Skeletal muscle cell (primary cell): ENCODE measurements around the gene NAGLU.

Source experiments
- DNase-seq: peaks from one replicate; pipeline ENCODE4 v3.0.0-alpha.2; 2010; ENCODE audit warnings: low read depth
- H3K4me3 ChIP-seq: 2 replicates; pipeline ENCODE4 v1.5.1; 2011; ENCODE audit warnings: low read depth, mild to moderate bottlenecking, control low read depth, low read length, moderate library complexity

NAGLU gene

GRCh38 chr17:42519546-42520491 is 16.2 kb upstream of the NAGLU start:
- DNase-seq: peak; percentile 99
- no peak overlapping the region for H3K4me3 ChIP-seq

GRCh38 chr17:42520540-42520951 is 15.5 kb upstream of the NAGLU start:
- no peak for DNase-seq

DNA sequence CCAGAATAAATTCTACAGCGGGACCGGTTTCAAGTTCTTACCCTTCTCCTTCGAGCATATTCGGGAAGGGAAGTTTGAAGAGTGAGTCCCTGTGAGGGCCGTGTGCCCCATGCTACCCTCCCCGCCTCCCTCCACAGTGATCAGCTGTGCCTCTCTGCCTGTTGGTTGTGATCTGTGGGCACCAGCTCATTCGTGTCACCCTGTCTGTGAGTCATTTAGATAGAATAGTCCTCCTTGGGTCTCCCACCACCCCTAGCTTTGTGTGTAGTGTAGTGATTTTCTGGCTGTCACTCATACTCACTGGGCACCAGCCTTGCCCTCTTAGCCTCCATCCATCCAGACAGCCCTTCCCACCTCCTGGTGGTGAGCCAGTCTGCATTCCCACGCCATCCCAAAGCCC is 15.0 kb upstream of the NAGLU start:
- DNase-seq: no peak
- no peak overlapping the region for H3K4me3 ChIP-seq

More at GRCh38 chr17:42520540-42520951, 15.5 kb upstream of the NAGLU start:
- H3K4me3 ChIP-seq: no peak overlapping the region

DNA sequence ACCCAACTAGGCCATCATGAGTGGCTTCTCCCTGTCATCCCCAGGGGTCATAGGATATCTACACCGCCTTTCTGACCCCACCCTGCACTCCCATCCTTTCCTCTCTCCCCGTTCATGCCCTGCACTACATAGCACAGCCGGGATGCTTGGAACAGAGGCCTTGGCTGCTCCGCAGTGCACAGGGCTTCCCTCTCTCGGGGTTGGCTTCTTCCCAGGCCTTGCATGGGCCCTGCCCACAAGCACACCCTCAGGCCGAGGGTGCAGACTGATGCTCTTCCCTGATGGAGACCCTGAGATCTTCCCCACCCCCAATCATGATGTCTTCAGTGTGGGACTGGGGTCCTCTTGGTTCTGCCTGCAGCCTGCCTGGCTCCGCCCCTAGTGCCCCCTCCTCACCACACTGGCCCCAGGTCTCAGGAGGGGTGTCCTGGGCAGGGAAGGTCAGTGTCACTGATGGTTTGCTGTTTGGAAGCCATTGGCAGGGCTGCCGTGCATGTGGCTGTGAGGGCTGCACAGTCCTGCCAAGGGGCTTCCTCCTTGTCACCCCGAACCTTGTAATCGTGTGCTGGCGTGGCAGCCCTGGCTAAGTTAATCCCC is 14.3 kb upstream of the NAGLU start:
- no peak overlapping the region for H3K4me3 ChIP-seq
- no peak for DNase-seq

DNA sequence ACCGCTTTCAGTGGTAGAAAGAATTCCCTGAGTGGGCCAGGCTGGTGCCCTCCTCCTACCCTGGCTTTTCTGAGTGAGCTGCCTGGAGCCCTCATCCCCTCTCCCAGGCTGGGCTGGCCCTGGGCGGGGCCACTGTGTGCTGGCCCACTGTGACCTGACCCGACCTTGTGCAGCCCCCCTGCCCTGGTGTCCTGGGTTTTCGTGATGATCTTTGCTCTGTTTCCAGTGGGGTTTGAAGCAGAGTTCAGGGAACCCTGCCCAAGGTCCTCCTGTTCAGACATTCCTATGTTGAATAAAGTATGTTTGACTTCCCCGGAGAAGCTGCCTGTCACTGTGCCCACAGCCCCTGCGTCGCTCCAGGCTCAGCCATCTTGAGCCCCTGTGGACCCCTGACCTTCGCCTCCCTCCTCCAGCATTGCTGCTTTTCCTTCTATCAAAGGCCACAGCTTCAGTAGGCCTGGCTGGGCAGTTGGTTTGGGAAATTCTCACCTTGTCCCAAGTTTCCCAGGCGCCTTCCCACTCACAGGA is 13.7 kb upstream of the NAGLU start:
- H3K4me3 ChIP-seq: no peak overlapping the region
- no peak for DNase-seq

DNA sequence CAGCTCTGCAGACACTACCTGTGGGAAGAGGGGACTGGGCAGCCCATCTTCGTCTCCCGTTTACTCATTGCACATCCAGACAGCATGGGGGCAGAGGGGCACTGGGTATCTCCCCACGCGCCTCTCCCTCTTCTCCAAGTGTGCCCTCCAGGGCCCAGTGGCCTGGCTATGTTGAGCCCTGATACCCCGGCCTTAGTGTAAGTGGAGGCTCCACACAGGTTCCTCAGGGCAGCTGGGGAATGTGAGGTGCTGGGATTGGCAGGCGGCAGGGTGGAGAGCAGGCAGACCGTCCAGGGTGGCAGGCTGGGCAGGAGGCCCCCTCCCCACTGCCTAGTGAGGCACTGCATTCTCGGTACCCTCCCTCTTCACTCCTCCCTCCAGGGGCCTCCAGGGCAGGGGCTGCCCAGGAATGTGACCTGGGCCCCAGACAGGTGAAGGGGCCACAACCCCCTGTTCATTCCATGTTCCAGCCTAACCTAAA is 13.2 kb upstream of the NAGLU start:
- no peak overlapping the region for H3K4me3 ChIP-seq
- DNase-seq: no peak

GRCh38 chr17:42525221-42525620 is 10.8 kb upstream of the NAGLU start:
- H3K4me3 ChIP-seq: no peak overlapping the region
- DNase-seq: no peak

DNA sequence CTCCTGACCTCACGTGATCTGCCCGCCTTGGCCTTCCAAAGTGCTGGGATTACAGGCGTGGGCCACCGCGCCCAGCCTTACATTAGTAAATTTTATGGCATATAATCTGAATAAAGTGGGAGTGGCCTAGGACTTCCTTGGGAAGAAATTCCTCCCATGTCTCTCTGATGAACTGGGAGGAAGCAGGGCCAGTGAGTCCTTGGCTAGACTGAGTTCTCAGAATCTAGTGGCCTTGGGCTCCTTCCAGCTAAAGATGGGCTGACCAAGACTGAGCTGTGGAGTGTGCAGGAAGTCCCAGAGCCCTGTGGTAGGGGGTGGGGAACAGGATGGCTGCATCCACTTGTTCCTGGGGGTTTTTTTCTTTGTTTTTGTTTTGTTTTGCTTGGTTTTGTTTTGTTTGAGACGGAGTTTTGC is 10.0 kb upstream of the NAGLU start:
- no peak for DNase-seq
- H3K4me3 ChIP-seq: no peak overlapping the region

GRCh38 chr17:42527932-42528331 is 8.1 kb upstream of the NAGLU start:
- no peak overlapping the region for H3K4me3 ChIP-seq
- DNase-seq: no peak

- DNase-seq: no peak
- H3K4me3 ChIP-seq: no peak overlapping the region
These were observed 7.0 kb upstream of the NAGLU start for GRCh38 chr17:42529061-42529460.

DNA sequence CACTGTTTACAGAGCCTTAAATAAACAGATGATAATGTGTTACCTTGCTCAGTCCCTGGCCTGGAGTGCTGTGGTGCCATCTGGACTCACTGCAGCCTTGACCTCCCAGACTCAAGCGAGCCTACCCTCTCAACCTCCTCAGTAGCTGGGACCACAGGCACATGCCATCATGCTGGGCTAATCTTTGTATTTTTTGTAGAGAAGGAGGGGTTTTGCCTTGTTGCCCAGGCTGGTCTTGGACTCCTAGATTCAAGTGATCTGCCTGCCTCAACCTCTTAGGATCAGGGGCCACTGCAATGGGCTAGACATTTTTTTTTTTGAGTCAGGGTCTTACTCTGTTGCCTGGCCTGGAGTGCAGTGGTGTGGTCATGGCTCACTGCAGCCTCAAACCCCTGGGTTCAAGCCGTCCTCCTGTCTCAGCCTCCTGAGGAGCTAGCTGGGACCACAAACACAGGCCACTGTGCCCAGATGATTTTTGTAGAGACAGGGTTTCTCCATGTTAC is 5.0 kb upstream of the NAGLU start:
- no peak overlapping the region for H3K4me3 ChIP-seq
- no peak for DNase-seq

DNA sequence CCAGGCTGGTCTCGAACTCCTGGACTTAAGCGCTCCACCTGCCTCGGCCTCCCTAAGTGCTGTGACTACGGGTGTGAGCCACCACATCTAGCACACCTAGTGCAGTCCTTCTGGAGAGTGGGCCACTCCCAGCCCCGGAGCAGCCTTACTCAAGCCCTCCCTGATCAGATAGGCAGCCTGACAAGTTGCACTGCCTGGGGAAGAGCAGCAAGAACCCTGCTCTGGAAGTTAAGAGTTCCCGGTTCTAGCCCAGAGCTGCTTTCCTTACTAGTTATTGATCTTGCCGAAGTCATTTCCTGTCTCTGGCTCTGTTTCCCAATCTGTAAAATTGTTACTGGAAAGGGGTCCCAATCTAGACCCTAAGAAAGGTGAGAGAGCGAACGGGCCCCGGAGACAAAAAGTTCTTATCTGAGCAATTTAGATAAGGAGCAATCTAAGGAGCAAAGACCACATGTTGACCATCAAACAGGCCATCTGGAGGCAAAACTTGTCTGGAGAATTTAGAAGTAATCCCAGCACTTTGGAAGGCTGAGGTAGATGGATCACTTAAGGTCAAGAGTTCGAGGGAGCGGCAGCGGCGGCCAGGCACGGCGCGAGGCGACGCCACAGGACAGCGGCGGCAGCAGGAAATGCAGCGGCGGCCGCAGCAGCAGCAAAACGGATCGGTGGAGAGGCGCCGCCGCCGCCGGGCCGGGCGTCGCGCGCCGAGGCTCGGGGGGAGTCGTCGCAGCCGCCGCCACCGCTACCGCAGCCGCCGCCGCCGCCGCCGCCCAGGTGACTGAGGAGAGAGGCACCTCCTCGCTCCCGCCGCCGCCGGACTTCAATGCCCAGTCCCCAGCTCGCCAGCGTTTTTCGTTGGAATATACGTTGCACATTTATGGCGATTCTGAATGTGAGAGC is 4.3 kb upstream of the NAGLU start:
- DNase-seq: no peak

DNA sequence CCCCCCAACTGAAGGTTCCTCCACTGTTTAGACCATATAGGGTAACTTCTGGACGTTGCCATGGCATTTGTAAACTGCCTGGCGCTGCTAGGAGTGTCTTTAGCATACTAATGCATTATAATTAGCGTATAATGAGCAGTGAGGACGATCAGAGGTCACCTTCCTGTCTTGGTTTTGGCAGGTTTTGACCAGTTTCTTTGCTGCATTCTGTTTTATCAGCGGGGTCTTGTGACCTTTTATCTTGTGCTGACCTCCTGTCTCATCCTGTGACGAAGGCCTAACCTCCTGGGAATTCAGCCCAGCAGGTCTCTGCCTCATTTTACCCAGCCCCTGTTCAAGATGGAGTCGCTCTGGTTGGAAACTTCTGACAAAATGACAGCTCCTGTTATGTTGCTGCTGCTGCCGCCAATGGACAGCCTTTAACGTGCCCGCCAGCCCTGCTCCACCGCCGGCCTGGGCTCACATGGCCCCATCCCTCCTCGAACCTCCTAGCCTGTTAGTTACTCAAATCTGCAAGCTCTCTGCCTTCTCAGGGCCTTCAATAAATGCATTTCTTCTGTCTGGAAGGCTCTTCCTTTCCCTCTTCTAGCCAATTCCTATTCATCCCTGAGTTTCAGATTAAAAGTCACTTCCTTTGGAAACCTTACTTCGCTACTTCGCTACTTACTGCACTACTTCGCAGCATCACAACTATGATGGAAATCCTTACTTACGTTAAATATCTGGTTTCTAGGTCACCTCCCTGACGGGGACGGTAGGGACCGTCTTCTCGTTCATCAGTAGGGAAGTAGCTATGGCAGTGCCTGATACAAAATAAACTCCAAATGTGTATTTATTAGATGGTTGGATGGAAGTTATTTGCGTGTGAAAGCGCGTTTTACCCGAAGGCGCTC is 640 bp upstream of the NAGLU start:
- H3K4me3 ChIP-seq: peak overlapping the region; percentile 63
- no peak for DNase-seq

More for the DNA sequence above, 4.3 kb upstream of the NAGLU start:
- peak overlapping the region; percentile 48 for H3K4me3 ChIP-seq

GRCh38 chr17:42536372-42537155 is 523 bp downstream of the NAGLU start:
- peak overlapping the region; percentile 63 for H3K4me3 ChIP-seq
- peak; percentile 52 for DNase-seq

GRCh38 chr17:42537156-42537805 is 1.2 kb downstream of the NAGLU start:
- no peak for DNase-seq
- peak overlapping the region; percentile 63 for H3K4me3 ChIP-seq

DNA sequence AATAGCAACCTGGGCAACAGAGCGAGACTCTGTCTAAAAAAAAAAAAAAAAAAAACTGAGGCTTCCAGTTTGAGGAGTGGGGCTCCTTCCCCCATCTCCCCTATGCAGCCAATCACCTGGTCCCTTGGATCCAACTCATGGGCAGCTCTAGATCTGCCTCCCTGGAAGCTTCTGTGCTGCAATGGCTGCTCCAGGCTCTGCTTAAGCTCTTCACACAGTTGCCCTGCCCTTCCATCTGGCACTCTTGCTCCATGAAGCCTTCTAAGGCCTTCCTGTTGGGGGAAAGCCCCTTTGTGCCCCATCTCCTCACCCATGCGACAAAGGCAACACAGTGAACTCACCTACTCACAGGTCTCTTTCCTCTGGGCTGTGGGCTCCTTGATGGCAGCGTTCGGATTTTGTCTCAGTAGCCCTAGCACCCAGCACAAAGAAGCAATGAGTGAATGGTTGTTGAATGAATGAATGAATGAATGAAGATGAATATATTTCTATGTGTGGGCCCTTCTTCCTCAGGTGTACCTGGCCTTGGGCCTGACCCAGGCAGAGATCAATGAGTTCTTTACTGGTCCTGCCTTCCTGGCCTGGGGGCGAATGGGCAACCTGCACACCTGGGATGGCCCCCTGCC is 1.9 kb downstream of the NAGLU start:
- H3K4me3 ChIP-seq: no peak overlapping the region
- DNase-seq: no peak

GRCh38 chr17:42538482-42538881 is 2.4 kb downstream of the NAGLU start:
- DNase-seq: no peak

More at GRCh38 chr17:42538482-42538881, 2.4 kb downstream of the NAGLU start:
- H3K4me3 ChIP-seq: no peak overlapping the region
